ENCODE results near the gene MTOR.

- TF ChIP-seq CTCF (IDR thresholded peaks at IDR 0.05) (peak in 2 of 4 experiments; percentile 5 to 6), POLR2A (IDR thresholded peaks at IDR 0.05) (peak in 1 of 2 donors; percentile 53)
Measured at GRCh38 chr1:11262171-11263049, at the start of gene MTOR.
